ENCODE results near the gene MUC6.

The MUC6 gene, protein sequence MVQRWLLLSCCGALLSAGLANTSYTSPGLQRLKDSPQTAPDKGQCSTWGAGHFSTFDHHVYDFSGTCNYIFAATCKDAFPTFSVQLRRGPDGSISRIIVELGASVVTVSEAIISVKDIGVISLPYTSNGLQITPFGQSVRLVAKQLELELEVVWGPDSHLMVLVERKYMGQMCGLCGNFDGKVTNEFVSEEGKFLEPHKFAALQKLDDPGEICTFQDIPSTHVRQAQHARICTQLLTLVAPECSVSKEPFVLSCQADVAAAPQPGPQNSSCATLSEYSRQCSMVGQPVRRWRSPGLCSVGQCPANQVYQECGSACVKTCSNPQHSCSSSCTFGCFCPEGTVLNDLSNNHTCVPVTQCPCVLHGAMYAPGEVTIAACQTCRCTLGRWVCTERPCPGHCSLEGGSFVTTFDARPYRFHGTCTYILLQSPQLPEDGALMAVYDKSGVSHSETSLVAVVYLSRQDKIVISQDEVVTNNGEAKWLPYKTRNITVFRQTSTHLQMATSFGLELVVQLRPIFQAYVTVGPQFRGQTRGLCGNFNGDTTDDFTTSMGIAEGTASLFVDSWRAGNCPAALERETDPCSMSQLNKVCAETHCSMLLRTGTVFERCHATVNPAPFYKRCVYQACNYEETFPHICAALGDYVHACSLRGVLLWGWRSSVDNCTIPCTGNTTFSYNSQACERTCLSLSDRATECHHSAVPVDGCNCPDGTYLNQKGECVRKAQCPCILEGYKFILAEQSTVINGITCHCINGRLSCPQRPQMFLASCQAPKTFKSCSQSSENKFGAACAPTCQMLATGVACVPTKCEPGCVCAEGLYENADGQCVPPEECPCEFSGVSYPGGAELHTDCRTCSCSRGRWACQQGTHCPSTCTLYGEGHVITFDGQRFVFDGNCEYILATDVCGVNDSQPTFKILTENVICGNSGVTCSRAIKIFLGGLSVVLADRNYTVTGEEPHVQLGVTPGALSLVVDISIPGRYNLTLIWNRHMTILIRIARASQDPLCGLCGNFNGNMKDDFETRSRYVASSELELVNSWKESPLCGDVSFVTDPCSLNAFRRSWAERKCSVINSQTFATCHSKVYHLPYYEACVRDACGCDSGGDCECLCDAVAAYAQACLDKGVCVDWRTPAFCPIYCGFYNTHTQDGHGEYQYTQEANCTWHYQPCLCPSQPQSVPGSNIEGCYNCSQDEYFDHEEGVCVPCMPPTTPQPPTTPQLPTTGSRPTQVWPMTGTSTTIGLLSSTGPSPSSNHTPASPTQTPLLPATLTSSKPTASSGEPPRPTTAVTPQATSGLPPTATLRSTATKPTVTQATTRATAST (N-terminal part only)

DNA sequence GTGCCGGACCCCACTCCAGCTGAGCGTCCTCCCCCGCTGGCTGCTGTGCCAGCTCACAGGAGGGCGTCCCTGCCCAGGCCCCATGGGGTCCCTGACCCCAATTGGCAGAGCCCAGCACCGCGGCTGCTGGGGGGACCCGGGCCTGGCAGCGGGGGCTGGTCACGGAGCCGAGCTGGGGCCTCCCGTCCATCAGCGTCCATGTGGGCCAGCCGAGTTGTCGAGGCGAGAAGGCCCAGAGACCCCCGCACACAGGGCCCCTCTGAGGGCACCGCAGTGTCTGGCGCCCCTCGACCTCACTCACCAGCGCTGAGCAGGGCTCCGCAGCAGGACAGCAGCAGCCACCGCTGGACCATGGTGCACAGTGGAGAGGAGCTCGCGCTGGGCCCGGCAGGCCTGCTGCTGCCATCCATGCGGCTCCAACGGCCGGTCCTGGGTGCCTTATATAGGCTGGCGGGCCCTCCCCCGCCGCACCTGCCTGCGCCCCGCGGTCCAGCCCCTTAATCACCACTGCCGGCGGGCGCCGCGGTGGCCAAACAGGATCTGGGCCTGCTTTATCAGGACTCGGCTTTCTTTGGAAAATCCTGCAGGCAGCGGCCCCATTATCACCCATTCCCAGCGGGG is at the start of gene MUC6:
MUC6 (minus strand) TSS at position 416 of the 621 bp plus-strand sequence; CDS start at position 353, 63 bp downstream.
- DNase-seq (no peak), ATAC-seq (no peak)
- Mint-ChIP-seq H3K36me3 (ENCODE audit: low read depth) (no peaks in the 10 kb centered on the region), H3K27ac (no peak within 1 kb of the TSS), H3K27me3 (no peaks in the 10 kb centered on the region), H3K4me1 (no peaks in the 10 kb centered on the region), H3K4me3 (no peak within 1 kb of the TSS), H3K9me3 (no peaks in the 10 kb centered on the region)

DNA sequence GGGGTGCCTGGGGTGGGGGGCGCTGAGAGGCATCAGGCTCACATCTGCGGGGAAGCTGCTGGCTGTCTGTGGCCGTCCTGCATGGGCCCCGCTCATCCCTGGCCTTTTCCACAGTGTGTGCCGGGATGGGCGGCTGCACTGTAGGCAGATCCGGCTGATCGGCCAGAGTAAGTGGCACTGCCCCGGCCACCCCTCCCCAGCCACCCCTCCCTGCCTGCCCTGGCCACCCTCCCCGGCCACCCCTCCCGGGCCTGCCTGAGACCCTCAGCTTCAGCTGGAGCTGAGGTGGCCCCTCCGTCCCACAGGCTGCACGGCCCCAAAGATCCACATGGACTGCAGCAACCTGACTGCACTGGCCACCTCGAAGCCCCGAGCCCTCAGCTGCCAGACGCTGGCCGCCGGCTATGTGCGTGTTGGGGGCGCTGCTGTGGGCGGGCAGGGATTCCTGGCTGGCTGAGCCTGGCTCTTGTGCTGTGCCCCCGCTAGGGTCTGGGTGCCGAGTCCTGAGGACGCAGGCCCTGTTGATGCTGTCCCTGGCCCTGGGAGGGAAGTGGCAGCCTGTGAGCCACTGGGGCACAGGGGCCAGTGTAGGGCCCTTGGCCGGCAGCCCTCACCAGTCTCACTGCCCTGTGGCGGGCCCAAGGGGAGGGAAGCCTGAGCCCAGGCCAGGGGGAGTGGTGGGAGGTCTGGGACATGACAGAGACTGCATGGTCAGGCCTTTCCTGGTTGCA is 49.1 kb upstream of the MUC6 start:
- H3K4me3 Mint-ChIP-seq, result no peak overlapping the region
- no peaks in the 10 kb centered on the region for H3K27me3 Mint-ChIP-seq
- H3K27ac Mint-ChIP-seq, result no peak overlapping the region
- no peaks in the 10 kb centered on the region for H3K9me3 Mint-ChIP-seq
- no peak for ATAC-seq
- no peaks in the 10 kb centered on the region for H3K36me3 Mint-ChIP-seq (ENCODE audit: low read depth)
- DNase-seq, result no peak
- H3K4me1 Mint-ChIP-seq, result no peaks in the 10 kb centered on the region

- Mint-ChIP-seq H3K27ac (no peak overlapping the region), H3K9me3 (no peaks in the 10 kb centered on the region), H3K36me3 (ENCODE audit: low read depth) (no peaks in the 10 kb centered on the region), H3K4me1 (no peaks in the 10 kb centered on the region), H3K4me3 (no peak overlapping the region), H3K27me3 (no peaks in the 10 kb centered on the region)
- DNase-seq (no peak), ATAC-seq (no peak)
Measured at GRCh38 chr11:1084561-1085439, 48.3 kb upstream of the MUC6 start.

GRCh38 chr11:1083621-1084551 is 47.4 kb upstream of the MUC6 start:
- H3K4me1 Mint-ChIP-seq, result no peaks in the 10 kb centered on the region
- no peak overlapping the region for H3K27ac Mint-ChIP-seq
- H3K27me3 Mint-ChIP-seq, result no peaks in the 10 kb centered on the region
- ATAC-seq, result no peak
- DNase-seq, result no peak
- H3K36me3 Mint-ChIP-seq (ENCODE audit: low read depth), result no peaks in the 10 kb centered on the region
- H3K9me3 Mint-ChIP-seq, result no peaks in the 10 kb centered on the region
- H3K4me3 Mint-ChIP-seq, result no peak overlapping the region

GRCh38 chr11:1082728-1083620 is 46.5 kb upstream of the MUC6 start:
- no peak for DNase-seq
- no peak overlapping the region for H3K4me3 Mint-ChIP-seq

DNA sequence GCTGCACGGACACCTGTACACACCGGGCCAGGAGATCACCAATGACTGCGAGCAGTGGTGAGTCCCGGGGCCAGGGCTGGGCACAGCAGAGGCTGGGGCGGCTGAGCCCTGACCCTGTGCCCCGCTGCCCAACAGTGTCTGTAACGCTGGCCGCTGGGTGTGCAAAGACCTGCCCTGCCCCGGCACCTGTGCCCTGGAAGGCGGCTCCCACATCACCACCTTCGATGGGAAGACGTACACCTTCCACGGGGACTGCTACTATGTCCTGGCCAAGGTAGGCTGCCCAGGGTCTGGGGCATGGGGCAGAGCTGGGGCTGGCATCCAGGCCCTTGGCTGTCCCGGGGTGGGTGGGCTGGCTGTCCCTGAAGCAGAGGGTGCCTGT is 45.8 kb upstream of the MUC6 start:
- Mint-ChIP-seq H3K27me3 (no peaks in the 10 kb centered on the region), H3K4me3 (no peak overlapping the region), H3K27ac (no peak overlapping the region), H3K36me3 (ENCODE audit: low read depth) (no peaks in the 10 kb centered on the region), H3K9me3 (no peaks in the 10 kb centered on the region), H3K4me1 (no peaks in the 10 kb centered on the region)
- DNase-seq, result no peak
- no peak for ATAC-seq

More at GRCh38 chr11:1082728-1083620, 46.5 kb upstream of the MUC6 start:
- H3K27ac Mint-ChIP-seq, result no peak overlapping the region
- no peaks in the 10 kb centered on the region for H3K27me3 Mint-ChIP-seq
- no peaks in the 10 kb centered on the region for H3K4me1 Mint-ChIP-seq
- ATAC-seq, result no peak
- no peaks in the 10 kb centered on the region for H3K9me3 Mint-ChIP-seq
- H3K36me3 Mint-ChIP-seq (ENCODE audit: low read depth), result no peaks in the 10 kb centered on the region

GRCh38 chr11:1081601-1082311 is 45.2 kb upstream of the MUC6 start:
- Mint-ChIP-seq H3K27me3 (no peaks in the 10 kb centered on the region), H3K4me1 (no peaks in the 10 kb centered on the region), H3K27ac (no peak overlapping the region), H3K36me3 (ENCODE audit: low read depth) (no peaks in the 10 kb centered on the region), H3K9me3 (no peaks in the 10 kb centered on the region), H3K4me3 (no peak overlapping the region)
- DNase-seq, result no peak
- no peak for ATAC-seq

GRCh38 chr11:1078191-1078601 is 41.7 kb upstream of the MUC6 start:
- ATAC-seq (no peak), DNase-seq (no peak)
- H3K27ac Mint-ChIP-seq, result no peak overlapping the region
- no peaks in the 10 kb centered on the region for H3K27me3 Mint-ChIP-seq
- no peaks in the 10 kb centered on the region for H3K9me3 Mint-ChIP-seq
- no peaks in the 10 kb centered on the region for H3K4me1 Mint-ChIP-seq
- H3K4me3 Mint-ChIP-seq, result no peak overlapping the region
- no peaks in the 10 kb centered on the region for H3K36me3 Mint-ChIP-seq (ENCODE audit: low read depth)

DNA sequence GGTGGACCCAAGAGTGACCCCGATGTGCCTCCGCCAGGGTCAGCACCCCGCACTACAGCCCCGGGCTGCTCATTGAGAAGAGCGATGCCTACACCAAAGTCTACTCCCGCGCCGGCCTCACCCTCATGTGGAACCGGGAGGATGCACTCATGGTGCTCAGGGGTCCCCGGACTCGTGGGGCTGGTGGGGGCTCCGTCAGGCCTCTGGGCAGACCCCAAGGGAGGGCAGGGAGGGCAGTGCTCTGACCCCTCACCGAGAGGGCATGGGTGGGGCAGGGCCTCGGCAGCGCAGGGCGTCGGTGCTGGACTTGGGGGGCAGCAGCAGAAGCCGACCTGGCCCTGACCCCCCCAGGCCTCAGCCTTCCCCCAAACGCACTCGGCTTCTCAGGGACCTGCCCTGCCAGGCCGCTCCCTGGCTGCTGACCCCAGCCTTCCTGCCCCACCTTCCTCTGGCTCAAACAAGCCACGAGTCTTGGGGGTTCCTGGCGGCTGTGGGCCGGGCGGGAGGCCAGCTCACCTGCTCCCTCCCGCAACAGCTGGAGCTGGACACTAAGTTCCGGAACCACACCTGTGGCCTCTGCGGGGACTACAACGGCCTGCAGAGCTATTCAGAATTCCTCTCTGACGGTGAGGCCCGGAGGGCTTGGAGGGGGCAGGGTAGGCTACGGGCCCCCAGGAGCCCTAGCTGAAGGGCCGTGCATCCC is 41.0 kb upstream of the MUC6 start:
- no peak overlapping the region for H3K4me3 Mint-ChIP-seq
- H3K36me3 Mint-ChIP-seq (ENCODE audit: low read depth), result no peaks in the 10 kb centered on the region
- no peaks in the 10 kb centered on the region for H3K9me3 Mint-ChIP-seq
- no peak for ATAC-seq
- H3K27ac Mint-ChIP-seq, result no peak overlapping the region
- DNase-seq, result no peak
- H3K4me1 Mint-ChIP-seq, result no peaks in the 10 kb centered on the region
- no peaks in the 10 kb centered on the region for H3K27me3 Mint-ChIP-seq

DNA sequence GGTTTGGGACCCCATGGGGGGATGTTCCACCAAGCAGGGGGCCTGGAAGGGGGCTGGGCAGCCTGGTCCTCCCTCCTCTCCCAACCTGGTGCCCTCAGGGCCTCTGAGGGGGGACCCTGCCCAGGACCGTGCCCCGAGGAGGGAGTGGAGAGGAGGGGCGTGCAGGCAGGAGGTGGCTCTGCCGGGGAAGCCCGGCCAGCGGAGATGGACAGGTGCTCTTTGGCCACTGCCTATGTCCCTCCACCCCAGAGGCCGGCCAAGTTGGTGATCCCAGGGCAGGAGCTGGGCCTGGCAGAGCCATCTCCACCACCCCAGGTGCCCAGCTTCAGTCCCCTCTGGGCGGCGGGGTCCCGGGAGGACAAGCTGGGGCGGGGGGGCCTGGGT is 40.5 kb upstream of the MUC6 start:
- no peak for DNase-seq

More for the DNA sequence above, 40.5 kb upstream of the MUC6 start:
- Mint-ChIP-seq H3K27ac (no peak overlapping the region), H3K9me3 (no peaks in the 10 kb centered on the region), H3K4me3 (no peak overlapping the region), H3K27me3 (no peaks in the 10 kb centered on the region), H3K4me1 (no peaks in the 10 kb centered on the region), H3K36me3 (ENCODE audit: low read depth) (no peaks in the 10 kb centered on the region)
- ATAC-seq, result no peak

Data from activated naive CD8-positive, alpha-beta T cell treated with anti-CD3 and anti-CD28 coated beads, Interleukin-2, amount 50 U/mL, for 24 hours (primary cell).